NCI-H1048 (cell line): Measurements from ENCODE around the gene TICAM1.
"Not testable (repeated sequence)": the region's sequence is repeated elsewhere in the genome, so short reads cannot be mapped to it uniquely, and the experiment has no call there.

Experiments
- DNase-seq: peaks from one replicate; lab custom pipeline; 2025; lab: John Stamatoyannopoulos, UW

Gene TICAM1

GRCh38 chr19:4803736-4804695, 27.5 kb downstream of the TICAM1 start:
- DNase-seq = no peak

GRCh38 chr19:4802711-4803110, 28.8 kb downstream of the TICAM1 start:
- DNase-seq = no peak

GRCh38 chr19:4801085-4801619, 30.4 kb downstream of the TICAM1 start:
- DNase-seq = no peak

- no peak for DNase-seq
Observed at GRCh38 chr19:4800591-4801081, 30.9 kb downstream of the TICAM1 start.

GRCh38 chr19:4795400-4795799, 36.1 kb downstream of the TICAM1 start:
- DNase-seq = no peak

- no peak for DNase-seq
Observed at GRCh38 chr19:4794971-4795370, 36.5 kb downstream of the TICAM1 start.

GRCh38 chr19:4793278-4793677, 38.2 kb downstream of the TICAM1 start:
- DNase-seq = not testable (repeated sequence)

GRCh38 chr19:4792866-4793195, 38.7 kb downstream of the TICAM1 start:
- not testable (repeated sequence) for DNase-seq

- not testable (repeated sequence) for DNase-seq
Observed at GRCh38 chr19:4792019-4792865, 39.3 kb downstream of the TICAM1 start.

GRCh38 chr19:4791183-4792018, 40.1 kb downstream of the TICAM1 start, which contains the start of gene FEM1A:
Gene FEM1A, plus strand, starts transcription at chr19:4791734. Its CDS starts 121 bp downstream, at chr19:4791855.
- peak; percentile 99 for DNase-seq

- DNase-seq = not testable (repeated sequence)
Observed at GRCh38 chr19:4786412-4787016, 45.0 kb downstream of the TICAM1 start.

- DNase-seq = no peak
Observed at GRCh38 chr19:4781801-4782200, 49.7 kb downstream of the TICAM1 start.

- DNase-seq = no peak
Observed at GRCh38 chr19:4780860-4781259, 50.7 kb downstream of the TICAM1 start.

GRCh38 chr19:4778124-4778523, 53.4 kb downstream of the TICAM1 start:
- not testable (repeated sequence) for DNase-seq

GRCh38 chr19:4776436-4777211, 54.9 kb downstream of the TICAM1 start:
- DNase-seq = no peak

- no peak for DNase-seq
Observed at GRCh38 chr19:4775627-4776152, 55.8 kb downstream of the TICAM1 start.

GRCh38 chr19:4774136-4774535, 57.4 kb downstream of the TICAM1 start:
- no peak for DNase-seq

- no peak for DNase-seq
Observed at GRCh38 chr19:4773047-4773640, 58.4 kb downstream of the TICAM1 start.

GRCh38 chr19:4772566-4772965, 58.9 kb downstream of the TICAM1 start:
- DNase-seq = no peak
